Measurements from ENCODE around the gene INTS7.
"Not testable (repeated sequence)": the region's sequence is repeated elsewhere in the genome, so short reads cannot be mapped to it uniquely, and the experiment has no call there.

Gene INTS7

DNA sequence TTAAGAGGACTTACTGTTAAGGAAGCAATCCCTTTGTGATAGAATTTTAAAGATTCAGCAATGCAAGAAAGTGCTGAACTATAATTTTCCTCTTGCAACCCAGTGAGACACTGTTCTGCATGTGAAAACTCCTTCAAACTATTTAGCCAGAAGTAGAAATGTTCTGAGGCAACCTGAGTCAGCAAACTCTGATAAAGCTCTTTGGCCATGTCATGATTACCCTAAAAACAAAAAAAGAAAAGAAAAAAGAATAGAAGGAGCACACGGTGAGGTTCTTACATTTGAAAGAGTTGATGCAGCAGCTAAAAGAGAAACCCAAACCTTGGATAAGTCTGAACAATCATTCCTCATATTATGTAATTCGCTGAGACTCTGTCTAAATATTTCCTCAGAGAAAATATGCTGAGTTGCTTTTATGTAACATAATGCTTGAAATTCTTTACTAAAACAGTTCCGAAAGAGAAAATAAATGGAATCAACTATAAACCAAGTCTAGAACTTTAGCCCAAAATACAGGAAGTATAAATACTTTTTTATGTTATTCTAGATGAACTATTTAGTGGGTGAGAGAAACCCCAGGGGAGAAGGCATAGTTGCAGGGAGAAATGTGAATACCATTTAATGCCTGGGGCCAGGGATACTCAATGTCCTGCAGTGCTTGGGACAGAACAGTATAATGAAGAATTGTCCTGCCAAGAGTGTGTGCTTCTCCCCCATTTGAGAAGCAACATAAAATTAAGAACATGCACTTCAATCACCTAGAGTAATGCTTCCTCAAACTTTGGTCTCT lies 60.0 kb downstream of the INTS7 start:
- no peak for DNase-seq

GRCh38 chr1:211973541-211973940 lies 61.8 kb downstream of the INTS7 start:
- no peak for DNase-seq

- no peak for DNase-seq
Observed at GRCh38 chr1:211968200-211968834, 67.0 kb downstream of the INTS7 start.

- no peak for DNase-seq
Observed at GRCh38 chr1:211967704-211968103, 67.7 kb downstream of the INTS7 start.

- no peak for DNase-seq
Observed at GRCh38 chr1:211965108-211965805, 70.1 kb downstream of the INTS7 start.

DNA sequence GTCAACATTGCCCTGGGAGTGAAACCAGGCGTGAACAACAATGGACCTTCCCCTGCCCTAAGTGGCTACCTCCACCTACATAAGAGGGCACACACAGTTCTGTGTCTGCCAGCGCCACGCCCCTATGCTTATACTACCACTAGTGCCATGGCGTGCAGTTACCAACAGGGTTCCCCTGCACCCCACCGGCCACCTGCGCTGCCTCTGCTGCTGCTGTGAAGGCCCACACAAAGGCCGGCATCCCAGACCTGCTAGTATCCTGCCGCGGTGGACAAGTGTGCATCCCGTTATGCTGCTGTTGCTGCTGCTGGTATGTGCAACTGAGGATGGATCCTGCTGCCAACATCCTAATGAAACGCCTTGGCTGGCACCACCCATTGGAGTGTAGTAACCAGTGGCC lies 75.7 kb downstream of the INTS7 start:
- DNase-seq, result no peak

- DNase-seq, result no peak
Observed at GRCh38 chr1:211959221-211959620, 76.1 kb downstream of the INTS7 start.

DNA sequence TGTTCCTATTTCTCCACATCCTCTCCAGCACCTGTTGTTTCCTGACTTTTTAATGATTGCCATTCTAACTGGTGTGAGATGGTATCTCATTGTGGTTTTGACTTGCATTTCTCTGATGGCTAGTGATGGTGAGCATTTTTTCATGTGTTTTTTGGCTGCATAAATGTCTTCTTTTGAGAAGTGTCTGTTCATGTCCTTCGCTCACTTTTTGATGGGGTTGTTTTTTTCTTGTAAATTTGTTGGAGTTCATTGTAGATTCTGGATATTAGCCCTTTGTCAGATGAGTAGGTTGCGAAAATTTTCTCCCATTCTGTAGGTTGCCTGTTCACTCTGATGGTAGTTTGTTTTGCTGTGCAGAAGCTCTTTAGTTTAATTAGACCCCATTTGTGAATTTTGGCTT lies 81.3 kb downstream of the INTS7 start:
- not testable (repeated sequence) for DNase-seq

DNA sequence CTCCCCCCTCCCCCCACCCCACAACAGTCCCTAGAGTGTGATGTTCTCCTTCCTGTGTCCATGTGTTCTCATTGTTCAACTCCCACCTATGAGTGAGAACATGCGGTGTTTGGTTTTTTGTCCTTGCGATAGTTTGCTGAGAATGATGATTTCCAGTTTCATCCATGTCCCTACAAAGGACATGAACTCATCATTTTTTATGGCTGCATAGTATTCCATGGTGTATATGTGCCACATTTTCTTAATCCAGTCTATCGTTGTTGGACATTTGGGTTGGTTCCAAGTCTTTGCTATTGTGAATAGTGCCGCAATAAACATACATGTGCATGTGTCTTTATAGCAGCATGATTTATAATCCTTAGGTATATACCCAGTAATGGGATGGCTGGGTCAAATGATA lies 81.8 kb downstream of the INTS7 start:
- DNase-seq, result not testable (repeated sequence)

GRCh38 chr1:211952299-211952698 lies 83.1 kb downstream of the INTS7 start:
- no peak for DNase-seq

- no peak for DNase-seq
Observed at GRCh38 chr1:211951856-211952255, 83.5 kb downstream of the INTS7 start.

DNA sequence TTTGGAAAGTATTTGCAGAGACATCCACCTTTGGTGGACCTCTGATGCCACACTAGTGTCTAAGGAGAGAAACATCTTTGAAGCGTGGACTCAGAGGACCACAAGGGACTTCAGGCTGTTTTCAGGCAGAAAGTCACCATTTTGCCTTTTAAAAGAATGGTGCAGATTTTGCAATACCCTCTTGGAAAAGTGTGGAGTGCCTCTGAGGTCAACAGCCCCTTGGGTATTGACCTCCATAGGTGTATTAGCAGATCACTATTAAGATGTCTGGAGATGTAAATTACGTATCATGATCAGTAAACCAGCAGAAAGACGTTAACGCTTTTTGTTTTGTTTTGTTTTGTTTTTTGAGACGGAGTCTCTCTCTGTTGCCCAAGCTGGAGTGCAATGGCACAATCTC lies 87.0 kb downstream of the INTS7 start:
- DNase-seq, result no peak

GRCh38 chr1:211947396-211948295 lies 87.7 kb downstream of the INTS7 start:
- peak; percentile 11 for DNase-seq

DNA sequence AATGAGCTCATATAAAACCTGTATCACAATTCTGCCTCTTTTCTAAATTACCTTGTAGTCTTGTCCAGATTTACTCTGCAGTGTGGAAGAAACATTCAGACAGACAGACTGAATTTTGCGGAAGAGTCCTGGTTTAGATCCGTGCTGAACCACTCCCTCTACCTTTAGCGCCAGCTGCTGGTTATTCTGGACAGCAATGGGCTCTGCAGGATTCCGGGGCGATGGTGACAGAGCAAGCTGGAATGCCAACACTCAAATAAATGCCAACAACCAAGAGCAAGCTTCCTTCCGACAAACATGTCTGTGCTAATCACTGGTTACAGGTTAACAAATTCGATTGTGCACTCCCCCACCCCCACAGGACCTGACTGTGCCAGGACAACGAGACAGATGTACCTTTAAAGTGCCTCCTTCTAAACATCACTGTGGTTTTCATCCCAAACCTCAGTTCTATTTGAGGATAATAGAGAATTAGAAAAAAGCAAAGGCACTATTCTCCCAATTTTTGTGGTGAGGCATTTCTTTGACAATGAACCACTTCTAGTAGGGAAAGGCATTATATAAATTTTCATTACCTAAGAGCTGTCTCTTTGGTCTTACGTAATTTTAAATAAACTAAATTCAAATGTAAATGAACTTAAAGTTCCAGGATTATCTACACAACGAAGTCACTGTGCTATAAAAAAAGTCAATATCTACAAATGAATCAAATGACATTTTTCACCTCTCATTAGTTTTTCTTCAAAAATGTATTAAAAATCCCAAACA lies 90.4 kb downstream of the INTS7 start:
- no peak for DNase-seq

GRCh38 chr1:211942583-211942982 lies 92.8 kb downstream of the INTS7 start:
- no peak for DNase-seq

GRCh38 chr1:211939876-211940468 lies 95.4 kb downstream of the INTS7 start:
- no peak for DNase-seq

GRCh38 chr1:211938561-211938997 lies 96.8 kb downstream of the INTS7 start:
- no peak for DNase-seq

- DNase-seq, result not testable (repeated sequence)
Observed at GRCh38 chr1:211937422-211937821, 97.9 kb downstream of the INTS7 start.

DNA sequence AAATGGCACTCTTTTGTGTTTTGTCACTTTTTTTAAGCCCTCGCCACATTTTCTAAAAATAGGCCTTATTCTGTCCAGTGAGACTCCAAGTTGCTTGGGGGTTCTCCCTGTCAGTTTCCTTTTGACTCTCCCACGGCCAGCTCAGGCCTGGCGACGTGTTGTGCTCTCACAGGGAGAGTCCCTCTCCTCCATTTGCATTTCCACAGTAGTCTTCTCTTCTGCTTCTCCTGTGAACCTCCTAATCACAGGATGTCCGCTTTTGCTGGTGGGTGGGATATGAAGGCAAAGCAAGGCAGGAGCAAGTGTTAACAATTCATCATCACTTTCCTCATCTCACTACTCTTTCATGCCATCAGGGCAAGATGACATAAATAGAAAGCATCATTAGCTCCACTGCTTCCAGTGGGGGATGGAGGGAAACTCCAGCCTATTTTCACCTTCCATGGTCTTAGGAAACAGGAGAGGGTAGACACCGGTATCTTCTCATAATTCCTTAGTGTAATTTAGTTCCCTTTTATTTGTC lies 99.8 kb downstream of the INTS7 start:
- no peak for DNase-seq

- DNase-seq, result no peak
Observed at GRCh38 chr1:211933946-211934714, 101.2 kb downstream of the INTS7 start.

DNA sequence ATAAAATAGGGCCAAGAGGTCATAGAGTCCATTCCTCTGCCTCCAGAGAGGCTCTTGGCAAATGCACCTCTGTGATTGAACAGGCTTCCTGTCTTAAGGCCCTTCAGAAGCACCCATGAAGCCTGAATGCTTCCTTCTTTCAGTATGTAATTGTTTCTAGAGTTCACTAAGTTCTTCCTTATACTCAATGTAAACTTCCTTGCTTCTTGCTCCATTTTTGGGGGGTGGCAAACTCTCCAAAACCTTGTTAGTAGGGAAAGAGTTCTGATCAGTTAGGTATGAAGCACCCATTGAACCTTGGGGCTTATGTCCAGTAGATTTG lies 102.5 kb downstream of the INTS7 start:
- no peak for DNase-seq

Data from retina (tissue), 1 donor.